Right kidney (tissue), 1 donor: ENCODE results near the gene KRTAP12-2.
"Not testable (repeated sequence)": the region's sequence is repeated elsewhere in the genome, so short reads cannot be mapped to it uniquely, and the experiment has no call there.

Source experiments
- DNase-seq: peaks from one replicate; pipeline ENCODE4 v3.0.0-alpha.2; 2016

The KRTAP12-2 gene

GRCh38 chr21:44702111-44702972, 35.6 kb upstream of the KRTAP12-2 start:
- no peak for DNase-seq

DNA sequence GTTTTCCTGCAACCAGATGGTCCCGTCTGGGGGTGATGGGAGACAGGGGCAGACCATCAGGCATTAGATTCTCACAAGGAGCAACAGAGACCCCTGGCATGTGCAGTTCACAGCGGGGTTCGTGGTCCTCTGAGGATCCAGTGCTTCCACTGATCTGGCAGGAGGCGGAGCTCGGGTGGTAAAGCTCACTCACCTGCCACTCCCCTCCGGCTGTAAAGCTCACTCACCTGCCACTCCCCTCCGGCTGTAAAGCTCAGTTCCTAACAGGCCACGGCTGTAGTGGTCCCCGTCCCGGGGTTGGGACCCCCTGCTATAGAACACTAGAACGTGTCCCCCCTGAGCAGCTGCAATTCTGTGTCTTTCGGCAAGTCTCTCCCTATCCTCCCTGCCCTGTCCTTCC, 34.8 kb upstream of the KRTAP12-2 start:
- DNase-seq: no peak

- no peak for DNase-seq
Observed at GRCh38 chr21:44701023-44701400, 34.3 kb upstream of the KRTAP12-2 start.

DNA sequence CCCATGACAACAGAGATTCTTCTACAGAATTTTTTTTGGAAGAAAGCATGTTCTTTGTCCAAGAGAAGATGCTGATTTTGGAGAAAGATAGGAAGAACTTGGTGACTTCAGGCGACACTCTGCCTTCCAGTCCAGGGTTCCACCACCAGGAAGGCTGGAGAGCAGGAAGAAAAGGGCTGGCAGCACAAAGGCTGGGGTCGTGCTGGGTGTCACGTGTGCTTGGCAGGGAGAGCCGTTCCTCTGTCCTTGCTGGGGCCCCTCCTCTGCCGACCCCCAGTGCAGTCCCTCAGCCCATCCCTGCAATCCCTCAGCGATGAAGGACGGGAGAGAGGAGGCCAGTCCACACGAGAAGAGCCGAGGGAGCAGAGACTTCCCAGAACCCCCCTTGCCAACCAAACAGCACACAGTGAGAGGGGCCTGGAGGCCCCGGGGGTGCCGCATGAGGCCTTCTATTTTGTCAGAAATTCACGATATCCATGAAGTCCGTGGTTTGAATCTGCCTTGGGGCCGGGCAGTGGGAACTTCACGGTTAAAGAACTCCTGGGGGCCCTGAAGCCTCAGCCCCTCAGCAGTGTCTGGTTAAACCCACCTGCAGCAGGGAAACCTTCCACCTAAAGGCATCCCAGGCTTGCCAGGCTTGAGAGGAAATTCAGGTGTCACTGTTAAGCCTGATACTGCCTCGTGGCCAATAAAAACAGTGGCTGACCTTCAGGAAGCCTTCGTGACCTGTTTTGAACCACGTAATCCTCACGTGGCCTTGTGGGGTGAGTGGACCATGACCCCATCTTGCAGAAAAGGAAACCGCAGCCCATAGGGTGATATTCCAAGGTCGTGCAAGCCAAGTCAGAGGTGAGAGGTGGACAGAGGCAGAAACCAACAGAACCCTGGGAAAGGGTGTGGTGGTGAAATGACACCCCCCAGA, 33.6 kb upstream of the KRTAP12-2 start:
- no peak for DNase-seq

DNA sequence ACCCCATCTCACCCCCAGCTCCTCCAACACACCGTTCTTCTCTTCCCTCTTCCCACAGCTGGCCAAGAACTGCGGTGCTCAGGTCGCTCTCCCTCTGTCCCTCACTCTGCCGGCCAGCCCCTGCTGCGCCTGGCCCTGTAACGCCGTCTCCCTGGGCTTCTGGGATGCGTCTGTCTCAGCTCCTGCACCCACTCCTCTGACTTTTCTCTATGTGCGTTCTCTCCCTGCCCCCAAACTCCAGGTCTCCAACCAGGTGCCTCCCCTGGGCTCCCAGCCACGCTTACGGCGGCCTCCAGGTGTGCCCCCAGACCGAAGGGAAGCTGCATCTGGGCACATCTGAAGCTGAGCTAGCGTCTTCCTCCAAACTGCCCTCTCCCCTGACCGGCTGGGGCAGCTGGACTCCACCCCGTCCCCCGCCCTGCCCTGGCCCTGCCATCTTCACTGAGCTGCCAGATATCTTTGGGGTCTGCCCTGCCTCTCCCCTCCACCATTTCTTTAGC, 32.8 kb upstream of the KRTAP12-2 start:
- no peak for DNase-seq

- DNase-seq: no peak
Observed at GRCh38 chr21:44697811-44698734, 31.3 kb upstream of the KRTAP12-2 start.

DNA sequence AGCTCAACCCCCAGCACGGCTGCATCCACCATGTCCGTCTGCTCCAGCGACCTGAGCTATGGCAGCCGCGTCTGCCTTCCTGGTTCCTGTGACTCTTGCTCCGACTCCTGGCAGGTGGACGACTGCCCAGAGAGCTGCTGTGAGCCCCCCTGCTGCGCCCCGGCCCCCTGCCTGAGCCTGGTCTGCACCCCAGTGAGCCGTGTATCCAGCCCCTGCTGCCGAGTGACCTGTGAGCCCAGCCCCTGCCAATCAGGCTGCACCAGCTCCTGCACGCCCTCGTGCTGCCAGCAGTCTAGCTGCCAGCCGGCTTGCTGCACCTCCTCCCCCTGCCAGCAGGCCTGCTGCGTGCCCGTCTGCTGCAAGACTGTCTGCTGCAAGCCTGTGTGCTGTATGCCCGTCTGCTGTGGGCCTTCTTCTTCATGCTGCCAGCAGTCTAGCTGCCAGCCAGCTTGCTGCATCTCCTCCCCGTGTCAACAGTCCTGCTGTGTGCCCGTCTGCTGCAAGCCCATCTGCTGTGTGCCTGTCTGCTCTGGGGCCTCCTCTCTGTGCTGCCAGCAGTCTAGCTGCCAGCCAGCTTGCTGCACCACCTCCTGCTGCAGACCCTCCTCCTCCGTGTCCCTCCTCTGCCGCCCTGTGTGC, 30.6 kb upstream of the KRTAP12-2 start, which contains the start of gene KRTAP10-12:
KRTAP10-12 (plus strand) TSS at position 1 of the 639 bp plus-strand sequence; CDS start at position 31, 30 bp downstream.
- DNase-seq: not testable (repeated sequence)

- DNase-seq: no peak
Observed at GRCh38 chr21:44696572-44696971, 29.8 kb upstream of the KRTAP12-2 start.

GRCh38 chr21:44695641-44696040, 28.9 kb upstream of the KRTAP12-2 start:
- no peak for DNase-seq

DNA sequence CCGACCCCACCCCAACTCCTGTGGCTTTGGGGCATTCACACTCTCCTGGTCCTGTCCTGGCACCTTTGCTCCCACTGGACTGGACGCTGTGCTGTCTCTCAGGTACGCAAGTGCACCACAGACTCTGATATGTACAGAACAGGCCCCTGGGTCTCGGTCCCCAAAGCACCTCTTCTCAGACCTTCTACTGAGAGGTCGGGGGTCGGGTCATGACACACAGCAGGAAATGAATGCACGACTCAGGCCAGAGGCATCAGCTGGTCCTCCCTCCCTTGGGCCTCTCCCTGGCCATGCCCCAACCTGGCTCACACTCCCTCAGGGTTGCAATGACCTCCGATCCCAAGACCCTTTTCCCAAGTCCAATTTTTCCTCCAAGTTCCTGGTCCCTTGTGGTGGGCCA, 28.5 kb upstream of the KRTAP12-2 start:
- no peak for DNase-seq

GRCh38 chr21:44694776-44695175, 28.0 kb upstream of the KRTAP12-2 start:
- no peak for DNase-seq

- DNase-seq: no peak
Observed at GRCh38 chr21:44692798-44693512, 26.2 kb upstream of the KRTAP12-2 start.

- DNase-seq: no peak
Observed at GRCh38 chr21:44691686-44692085, 25.0 kb upstream of the KRTAP12-2 start.

DNA sequence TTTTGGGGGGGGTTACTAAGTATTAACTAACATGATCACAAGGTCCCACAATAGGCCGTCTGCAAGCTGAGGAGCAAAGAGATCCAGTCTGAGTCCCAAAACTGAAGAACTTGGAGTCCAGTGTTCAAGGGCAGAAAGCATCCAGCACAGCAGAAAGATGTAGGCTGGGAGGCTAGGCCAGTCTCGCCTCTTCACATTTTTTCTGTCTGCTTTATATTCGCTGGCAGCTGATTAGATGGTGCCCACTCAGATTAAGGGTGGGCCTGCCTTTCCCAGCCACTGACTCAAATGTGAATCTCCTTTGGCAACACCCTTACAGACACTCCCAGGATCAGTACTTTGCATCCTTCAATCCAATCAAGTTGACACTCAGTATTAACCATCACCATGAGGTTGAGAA, 23.0 kb upstream of the KRTAP12-2 start:
- not testable (repeated sequence) for DNase-seq

GRCh38 chr21:44687671-44688070, 20.9 kb upstream of the KRTAP12-2 start:
- DNase-seq: no peak

DNA sequence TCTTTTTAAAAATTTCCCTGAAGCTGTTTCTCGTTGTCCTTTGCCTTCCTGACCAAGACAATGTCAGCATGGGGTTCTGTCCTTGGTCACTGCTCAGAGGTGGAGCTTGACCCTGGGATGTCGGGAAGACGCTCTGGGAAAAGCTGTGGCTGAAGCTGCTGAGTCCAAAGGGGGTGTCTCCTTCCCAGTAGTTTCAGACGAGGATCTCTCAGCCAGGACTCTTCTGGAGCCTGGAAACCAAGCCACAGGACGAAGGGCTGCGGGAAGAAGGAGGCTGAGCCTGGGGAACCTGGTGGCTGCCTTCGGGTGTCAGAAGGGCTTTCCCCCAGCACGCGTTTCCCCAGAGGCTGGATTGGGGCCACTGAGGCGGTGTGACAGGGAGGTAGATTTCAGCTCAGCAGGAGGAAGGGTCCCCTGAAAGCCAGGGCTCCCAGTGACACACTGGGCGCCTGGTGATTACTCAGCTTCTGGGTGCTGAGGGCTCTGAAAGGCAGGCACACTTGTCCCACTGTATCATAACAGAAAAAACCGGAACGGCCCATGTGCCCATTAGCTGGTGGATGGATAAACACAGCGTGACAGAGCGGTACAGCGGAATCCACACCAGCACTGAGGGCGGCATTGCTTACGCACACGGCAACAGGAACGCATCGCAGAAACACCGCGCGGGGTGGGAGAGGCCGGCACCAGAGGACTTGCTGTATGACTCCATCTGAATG, 20.3 kb upstream of the KRTAP12-2 start:
- no peak for DNase-seq

- no peak for DNase-seq
Observed at GRCh38 chr21:44686000-44686781, 19.5 kb upstream of the KRTAP12-2 start.

DNA sequence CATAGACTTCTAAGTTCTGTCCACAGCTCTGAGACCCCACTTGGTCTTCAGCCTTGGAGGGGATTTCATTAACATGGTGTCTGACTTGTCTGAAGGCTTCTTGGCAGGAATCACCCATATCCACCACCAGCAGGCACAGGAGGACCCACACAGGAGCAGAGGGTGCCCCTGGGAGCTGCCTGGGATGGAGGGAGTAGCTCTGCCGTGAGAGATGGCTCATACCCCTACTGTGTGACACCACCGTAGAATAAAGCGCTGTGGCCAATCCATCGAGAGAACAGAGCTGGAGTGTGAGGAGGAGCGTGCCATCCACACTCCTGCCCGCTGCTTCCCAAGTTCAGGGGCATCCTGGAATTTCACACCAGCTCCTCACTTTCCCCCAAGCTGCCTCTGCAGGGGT, 18.3 kb upstream of the KRTAP12-2 start:
- not testable (repeated sequence) for DNase-seq

- no peak for DNase-seq
Observed at GRCh38 chr21:44684483-44684882, 17.8 kb upstream of the KRTAP12-2 start.
